Occipital lobe (tissue), 2 donors: ENCODE measurements around the gene C12orf56. TPM values are rescaled to one million over a fixed set of nuclear protein-coding genes. Genes with fewer than 3 reads are reported as not detected.
"Not testable (repeated sequence)": the region's sequence is repeated elsewhere in the genome, so short reads cannot be mapped to it uniquely, and the experiment has no call there.

Experiments
- DNase-seq: peaks from one replicate; lab custom pipeline; 2025; lab: John Stamatoyannopoulos, UW
- total RNA-seq: library from RNA; depleted of rRNA; stranded (reverse); fragments of >200 nt; gene quantifications from one replicate; pipeline ENCODE4 v1.2.3, GENCODE V29; 2014

The C12orf56 gene
- total RNA-seq, 1 donor from 2014 or later, result not detected

DNA sequence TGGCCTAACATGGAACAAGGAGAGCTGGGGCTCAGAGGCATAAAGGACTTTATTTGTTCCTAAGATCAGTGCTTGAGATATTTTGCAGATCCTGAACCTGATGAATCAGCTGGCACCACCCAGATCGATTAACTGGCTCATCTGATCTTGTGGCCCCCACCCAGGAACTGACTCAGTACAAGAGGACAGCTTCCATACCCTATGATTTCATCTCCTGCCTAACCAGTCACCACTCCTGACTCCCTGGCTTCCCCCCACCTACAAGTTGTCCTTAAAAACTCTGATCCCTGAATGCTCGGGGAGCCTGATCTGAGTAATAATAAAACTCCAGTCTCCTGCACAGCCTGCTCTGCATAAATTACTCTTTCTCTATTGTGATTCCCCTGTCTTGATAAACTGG lies 5.1 kb downstream of the C12orf56 start:
- DNase-seq, result no peak

DNA sequence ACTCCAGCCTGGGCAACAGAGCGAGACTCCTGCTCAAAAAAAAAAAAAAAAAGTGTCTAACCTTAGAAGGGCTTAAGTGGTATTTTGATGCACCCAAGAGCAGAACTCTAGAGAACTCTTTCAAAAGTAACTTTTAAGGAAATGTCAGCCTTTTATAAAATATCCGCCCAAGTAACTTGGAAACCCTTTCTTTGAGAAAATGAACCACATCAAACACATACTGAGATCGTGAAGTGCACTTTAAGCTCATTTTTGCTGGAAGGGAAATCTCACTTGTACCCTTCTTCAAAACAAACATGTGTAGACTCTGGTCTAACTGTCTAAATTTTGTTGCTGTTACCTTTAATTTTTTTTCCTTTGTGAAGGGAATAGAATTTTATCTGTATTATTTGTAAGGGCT lies 5.5 kb downstream of the C12orf56 start:
- DNase-seq, result no peak

DNA sequence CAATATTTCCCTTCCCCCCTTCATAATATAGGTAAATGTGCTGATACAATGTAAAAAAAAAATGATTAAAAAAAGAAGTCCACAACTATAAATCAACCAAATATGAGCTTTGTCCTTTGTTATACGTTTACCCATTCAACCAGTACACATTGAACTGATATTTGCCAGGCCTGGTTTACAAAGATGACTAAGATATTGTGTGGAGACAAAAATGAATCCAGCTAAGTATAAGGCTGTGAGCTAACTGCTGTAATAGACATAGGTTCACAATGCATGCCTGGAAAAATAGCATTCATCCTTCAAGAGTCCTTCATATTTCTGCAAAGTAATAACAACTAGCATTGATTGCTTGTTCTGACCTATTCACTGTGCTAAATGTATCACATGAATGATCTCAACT lies 6.9 kb downstream of the C12orf56 start:
- DNase-seq, result no peak

DNA sequence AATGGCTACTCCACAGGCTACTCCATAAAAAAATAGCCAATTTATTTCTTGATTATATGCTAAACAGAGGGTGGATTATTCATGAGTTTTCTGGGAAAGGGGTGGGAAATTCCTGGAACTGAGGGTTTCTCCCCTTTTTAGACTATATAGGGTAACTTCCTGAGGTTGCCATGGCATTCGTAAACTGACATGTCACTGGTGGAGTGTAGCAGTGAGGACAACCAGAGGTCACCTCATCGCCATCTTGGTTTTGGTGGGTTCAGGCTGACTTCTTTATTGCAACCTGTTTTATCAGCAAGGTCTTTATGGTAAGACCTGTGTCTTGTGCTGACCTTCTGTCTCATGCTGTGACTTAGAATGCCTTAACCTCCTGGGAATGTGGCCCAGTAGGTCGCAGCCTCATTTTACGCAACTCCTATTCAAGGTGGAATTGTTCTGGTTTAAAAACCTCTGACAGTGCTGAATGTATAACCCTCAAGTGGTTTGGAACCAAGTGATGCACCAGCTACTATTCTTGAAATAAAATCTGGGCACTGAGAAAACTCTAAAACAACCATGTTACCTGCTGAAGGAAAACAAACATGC lies 27.7 kb downstream of the C12orf56 start:
- no peak for DNase-seq

DNA sequence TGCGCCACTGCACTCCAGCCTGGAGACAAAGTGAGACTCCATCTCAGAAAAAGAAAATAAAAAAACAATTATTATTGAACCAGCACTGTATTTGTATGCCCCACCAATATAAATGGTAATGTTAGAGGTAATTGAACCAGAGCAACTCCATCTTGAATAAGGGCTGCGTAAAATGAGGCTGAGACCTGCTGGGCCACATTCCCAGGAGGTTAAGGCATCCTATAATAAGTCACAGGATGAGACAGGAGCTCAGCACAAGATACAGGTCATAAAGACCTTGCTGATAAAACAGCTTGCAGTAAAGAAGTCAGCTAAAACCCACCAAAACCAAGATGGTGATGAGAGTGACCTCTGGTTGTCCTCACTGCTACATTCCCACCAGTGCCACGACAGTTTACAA lies 29.4 kb downstream of the C12orf56 start:
- not testable (repeated sequence) for DNase-seq

DNA sequence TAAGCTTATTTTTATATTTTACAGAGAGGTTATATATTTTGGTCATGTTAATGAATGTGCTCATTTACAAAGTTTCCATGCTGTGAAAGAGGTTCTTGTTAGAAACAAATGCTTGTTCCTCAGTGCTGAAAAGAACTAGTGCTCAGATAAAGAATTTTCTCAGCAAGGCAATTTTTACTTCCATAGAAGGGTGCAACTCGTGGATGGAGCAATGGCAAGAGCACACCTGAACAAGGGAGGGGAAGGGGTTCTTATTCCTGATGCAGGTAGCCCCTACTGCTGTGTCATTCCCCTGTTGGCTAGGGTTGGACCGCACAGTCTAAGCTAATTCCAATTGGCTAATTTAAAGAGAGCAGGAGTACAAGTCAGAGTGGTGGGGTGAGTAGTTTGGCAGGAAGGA lies 34.3 kb downstream of the C12orf56 start:
- DNase-seq, result not testable (repeated sequence)

DNA sequence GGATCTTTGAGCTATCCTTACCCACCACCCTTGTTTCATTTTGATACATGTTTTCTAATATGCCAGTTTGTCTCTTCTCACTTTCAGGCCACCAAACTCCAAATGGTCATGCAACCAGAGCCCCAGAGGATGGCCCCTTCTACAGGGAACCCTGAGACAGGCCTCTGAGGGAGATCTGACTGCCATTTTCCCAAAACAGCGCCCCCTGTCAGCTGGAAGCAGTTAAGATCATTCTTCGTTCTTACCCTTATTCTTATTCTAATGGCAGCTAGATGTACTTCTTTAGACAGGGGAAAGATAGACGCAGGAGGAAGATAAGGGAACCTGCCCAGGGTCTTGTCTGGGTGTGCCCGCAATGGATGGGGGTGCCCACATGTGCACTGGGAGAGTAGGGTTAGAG lies 38.4 kb downstream of the C12orf56 start:
- DNase-seq, result no peak

DNA sequence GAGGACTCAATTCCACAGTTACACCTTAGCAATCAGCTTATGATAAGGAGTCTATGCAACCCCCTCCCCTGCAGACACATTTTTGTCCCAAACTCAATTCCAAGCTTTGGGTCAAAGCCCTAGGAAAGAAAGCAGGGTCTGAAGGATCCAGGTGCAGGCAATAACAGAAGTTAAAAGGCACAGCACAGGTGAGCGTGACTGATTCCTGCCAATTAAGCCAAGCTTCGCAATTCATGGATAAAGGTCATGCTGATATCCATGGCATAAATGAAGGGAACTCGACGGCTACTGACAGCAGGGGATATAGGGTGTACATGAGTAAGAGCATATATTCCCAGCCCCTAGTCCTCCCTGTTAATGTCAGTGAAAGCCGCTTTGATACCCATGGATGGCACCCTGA lies 39.3 kb downstream of the C12orf56 start:
- DNase-seq, result no peak

DNA sequence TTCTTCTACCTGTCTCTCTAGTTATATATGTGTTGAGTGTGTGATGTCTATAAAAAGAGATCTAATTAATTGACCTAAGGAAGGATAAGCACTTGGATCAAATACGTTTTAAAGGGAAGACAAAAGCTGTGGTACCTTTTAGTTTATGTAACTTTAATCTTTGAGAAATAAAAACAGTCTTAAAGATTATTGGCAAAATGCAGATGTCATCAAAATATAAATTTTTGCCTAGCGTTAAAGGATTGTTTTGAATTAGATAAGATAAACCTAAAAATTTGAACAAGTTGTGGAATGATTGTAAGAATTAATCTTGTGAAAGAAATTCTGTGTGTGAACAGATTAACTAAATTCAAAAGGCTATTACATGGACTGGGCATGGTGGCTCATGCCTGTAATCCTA lies 42.9 kb downstream of the C12orf56 start:
- no peak for DNase-seq

DNA sequence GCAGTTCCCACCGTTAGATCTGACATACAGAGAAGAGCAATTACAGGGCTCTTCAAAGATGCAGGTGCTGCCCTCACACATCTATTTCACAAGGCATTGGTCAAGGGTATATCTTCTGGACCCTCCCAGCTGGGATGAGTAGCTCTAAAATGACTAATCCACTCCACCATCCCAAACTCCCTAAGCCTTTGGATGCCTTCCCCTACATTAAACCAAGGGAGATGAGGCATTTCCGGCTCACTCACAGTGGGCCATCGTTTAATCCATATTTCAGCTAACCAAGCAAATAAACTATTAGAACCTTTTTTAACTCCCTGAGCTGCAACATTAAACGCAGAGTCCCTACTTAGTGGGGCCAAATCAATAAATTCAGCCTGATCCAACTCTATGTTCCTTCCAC lies 45.9 kb downstream of the C12orf56 start:
- DNase-seq, result not testable (repeated sequence)

DNA sequence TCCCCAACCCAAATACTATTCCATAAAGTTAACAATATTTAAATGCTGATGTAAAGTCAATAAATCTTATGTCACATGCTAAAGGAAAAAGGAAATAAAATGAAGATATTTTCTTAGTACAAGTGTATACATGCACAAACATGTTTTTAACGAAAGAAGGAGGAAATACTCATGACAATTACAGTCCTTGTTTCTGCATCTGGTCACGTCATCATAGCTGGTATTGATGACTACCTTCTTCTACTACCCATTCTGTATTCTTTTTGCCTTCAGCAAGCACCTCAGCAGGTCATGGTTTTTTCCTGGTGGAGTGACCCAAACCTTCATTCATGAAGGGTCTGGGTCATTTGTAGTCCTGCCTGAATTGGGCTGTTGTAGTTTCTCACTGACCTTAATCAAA lies 50.0 kb downstream of the C12orf56 start:
- not testable (repeated sequence) for DNase-seq

DNA sequence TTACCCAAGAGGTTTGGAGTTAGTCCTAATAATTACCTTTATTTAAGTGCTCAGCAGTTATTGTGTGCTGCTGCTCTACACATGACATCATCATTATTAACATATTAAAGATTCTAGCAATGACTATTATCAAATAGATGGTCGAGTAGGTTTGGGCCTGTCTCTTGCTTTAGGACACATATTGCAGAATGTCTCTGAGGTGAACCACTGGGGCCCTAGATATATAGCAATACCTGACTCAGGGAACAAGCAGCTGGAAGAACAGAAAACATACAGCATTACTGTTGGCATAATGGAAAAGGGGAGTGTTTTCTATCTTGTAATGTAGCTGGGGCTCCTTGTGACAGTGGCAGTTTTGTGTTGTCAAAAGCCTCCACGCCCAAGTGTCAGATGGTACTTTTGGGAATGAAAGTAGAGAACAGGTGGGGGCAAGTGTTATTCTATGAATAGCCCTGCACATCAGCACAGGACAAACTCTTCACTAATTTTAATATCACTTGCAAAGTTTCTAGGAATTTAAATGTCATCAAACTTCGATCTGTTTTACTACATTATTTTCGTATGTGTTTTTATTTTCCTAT lies 54.6 kb downstream of the C12orf56 start:
- DNase-seq, result no peak

DNA sequence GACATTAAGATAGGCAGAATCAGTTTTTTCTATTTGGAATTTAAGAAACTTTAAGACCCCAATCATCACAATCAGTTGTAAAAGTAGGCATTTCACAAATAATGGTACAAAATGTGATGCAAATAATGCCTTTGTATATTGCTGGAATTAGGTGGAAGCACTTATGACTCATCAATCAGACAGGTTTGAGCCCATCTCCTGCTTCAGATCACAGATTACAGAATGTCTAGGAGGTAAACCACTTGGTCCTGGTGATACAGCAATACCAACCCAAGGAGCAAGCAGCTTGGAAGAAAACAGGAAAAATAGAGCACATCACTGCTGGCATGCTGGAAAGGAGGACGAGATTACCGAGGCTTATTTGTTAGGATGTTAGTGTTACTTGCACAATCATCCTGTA lies 57.6 kb downstream of the C12orf56 start:
- DNase-seq, result no peak

DNA sequence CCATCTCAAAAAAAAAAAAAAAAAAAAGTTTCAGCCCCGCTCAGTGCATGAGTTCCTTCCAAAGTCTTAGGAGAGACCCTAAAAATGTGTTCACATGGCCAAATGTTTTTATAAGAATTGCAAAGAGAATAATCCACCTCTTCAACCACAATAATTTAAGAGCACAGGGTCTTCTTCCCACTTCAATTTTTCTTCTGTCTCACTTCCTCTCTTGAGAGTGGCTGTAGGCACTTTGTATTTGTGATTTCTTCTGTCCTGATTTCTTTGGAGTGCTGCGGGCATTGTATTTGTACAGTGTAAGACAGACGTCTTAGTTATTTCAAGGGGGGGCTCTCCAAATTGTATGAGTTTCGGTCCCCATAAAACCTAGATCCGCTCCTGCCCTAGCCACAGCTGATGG lies 58.3 kb downstream of the C12orf56 start:
- DNase-seq, result no peak

DNA sequence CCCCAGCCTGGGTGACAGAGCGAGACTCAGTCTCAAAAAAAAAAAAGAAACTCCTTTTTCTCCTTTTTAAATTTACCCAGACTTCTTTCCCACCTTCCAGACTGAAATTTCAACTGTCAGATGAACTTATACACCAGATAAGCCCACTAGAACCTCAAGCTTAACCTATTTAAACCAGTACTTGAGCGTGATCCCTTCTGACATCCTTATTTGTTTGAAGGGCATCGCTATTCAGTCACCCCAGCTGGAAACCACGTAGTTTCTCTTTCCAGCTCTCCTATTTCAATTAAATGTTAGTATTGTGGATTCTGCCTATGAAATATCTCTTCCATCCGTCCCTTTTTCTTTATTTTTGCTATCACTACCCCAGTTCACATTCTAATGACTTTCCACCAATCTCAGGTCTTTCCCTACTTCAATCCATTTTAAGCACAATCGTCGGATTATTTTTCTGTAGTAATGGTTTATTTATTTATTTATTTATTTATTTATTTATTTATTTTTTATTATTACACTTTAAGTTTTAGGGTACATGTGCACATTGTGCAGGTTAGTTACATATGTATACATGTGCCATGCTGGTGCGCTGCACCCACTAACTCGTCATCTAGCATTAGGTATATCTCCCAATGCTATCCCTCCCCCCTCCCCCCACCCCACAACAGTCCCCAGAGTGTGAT lies 61.4 kb downstream of the C12orf56 start:
- DNase-seq, result not testable (repeated sequence)

DNA sequence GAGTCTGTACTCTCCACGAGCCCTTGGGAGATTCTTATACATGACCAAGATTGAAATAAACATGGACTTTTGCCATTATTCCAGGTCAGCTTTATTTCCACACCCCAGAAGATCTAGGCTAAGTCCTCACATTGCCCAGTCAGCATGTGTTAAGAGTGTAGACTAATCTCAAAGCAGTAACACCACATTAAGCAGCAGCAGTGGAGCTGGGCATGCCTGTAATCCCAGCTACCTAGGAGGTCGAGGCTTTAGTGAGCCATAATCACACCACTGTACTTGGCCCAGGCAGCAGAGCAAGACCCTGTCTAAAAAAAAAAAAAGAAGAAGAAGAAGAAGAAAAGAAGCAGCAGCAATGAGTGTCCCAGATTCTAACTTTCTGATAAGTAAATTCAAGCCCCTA lies 65.5 kb downstream of the C12orf56 start:
- DNase-seq, result no peak

DNA sequence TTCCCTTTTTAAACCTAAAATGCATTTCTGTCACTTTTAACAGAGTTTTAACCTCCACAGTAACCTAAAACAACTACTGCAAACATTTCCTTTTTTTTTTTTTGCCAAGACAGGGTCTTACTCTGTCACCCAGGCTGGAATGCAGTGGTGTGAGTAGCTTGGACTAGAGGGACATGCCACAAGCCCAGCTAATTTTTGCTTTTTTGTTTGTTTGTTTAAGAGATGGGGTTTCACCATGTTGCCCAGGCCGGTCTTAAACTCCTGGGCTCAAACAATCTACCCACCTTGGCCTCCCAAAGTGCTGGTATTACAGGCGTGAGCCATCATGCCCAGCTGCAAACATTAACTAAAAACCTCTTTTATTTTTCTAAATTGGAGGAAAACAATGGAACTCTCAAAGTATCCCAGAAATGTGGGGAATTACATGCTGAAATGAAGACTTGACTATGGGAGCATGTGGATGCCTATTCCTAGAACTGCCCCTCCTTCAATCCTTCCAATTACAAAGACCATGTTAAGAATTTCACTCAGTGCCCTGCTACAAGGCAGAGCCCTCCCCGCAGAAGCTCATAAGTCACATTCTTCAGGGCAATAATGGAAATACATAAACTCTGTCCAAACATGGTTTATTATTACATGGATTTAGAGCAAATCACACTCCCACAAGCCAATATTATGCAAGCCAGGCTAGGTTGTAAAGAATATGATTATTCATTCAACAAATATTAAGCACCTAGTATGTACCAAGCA lies 66.9 kb downstream of the C12orf56 start:
- no peak for DNase-seq

DNA sequence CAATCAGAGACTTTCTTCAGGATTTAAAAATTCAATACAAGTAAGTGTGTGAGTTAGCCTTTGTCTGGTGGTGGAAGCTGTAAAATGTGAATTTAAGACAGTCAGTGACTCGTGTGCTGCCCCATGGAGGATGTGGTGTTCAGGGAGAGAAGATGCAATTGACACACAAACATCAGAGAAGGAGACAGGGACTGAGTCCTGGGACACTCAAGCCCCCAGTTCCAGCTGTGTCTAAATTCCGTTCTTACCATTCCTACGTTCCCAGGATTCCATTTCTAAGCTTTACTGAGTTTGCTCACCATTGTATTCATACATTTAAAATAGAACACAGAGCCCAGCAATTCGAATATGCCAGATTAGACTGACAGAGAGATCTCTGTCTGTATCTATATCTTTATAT lies 67.6 kb downstream of the C12orf56 start:
- no peak for DNase-seq

DNA sequence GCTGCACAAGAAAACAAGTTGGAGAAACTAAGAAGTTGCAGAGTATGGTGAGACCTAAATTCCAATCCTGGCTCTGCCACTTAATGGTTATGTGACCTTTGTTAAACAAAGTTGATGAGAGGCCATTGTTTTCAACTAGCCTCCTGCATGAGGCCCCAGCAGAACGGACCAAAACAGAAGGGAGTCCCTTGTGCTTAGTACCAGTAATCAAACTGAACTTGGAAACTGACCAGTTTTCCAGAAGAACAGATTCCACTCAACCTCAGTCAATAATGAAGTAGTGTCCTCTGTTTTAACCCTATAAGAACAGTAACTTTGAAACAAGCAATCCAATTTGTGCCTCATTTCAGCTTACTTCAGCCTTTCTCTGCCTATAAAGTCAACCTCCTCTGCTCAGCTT lies 69.9 kb downstream of the C12orf56 start:
- DNase-seq, result no peak

DNA sequence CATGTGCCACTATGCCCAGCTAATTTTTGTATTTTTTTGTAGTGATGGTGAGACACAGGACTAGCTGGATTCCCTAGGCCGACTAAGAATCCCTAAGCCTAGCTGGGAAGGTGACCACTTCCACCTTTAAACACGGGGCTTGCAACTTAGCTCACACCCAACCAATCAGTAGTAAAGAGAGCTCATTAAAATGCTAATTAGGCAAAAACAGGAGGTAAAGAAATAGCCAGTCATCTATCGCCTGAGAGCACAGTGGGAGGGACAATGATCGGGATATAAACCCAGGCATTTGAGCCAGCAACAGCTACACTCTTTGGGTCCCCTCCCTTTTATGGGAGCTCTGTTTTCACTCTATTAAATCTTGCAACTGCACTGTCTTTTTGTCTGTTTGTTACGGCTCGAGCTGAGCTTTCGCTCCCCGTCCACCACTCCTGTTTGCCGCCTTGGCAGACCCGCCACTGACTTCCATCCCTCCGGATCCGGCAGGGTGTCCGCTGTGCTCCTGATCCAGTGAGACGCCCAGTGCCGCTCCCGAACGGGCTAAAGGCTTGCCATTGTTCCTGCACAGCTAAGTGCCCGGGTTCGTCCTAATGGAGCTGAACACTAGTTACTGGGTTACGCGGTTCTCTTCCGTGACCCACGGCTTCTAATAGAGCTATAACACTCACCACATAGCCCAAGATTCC lies 70.9 kb downstream of the C12orf56 start:
- not testable (repeated sequence) for DNase-seq

DNA sequence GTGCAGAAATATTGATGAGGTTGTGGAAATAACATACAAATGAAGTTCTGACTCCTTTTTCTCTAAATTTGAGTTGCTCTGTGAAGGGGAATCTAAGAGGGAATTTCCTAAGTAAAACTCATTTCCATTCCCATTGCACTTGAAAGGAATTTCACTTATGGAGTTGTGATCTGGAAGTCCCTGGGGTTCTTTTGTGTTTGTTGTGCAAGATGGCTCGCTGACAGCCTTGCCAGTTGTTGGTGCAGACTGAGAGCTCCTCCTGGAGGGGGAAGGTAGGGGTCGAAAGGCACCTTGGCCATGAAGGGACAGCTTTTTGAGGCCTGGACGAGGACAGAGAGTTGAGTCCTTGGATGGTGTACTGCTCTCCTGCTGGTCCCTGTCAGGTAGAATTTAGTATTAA lies 72.0 kb downstream of the C12orf56 start:
- no peak for DNase-seq

DNA sequence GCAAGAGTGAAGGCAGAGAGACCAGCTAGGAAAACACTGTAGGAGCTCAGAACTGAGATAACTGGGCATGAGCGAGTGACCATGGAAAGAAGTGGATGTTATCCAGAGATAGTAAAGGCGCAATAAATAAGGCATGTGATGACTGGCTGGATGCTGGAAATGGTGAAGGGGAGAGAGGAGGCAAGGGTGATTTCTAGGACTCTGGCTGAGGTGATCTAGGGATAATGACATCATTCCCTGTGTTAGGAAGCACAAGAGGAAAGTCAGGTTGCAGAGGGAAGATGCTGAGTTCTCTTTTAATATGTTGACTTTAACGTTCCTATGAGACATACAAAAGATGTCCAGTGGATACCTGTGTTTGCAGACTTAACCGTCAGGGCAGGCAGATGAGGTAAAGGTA lies 78.7 kb downstream of the C12orf56 start:
- DNase-seq, result no peak
